Measurements from ENCODE around the gene RUNX1.

- TF ChIP-seq CTCF (IDR thresholded peaks at IDR 0.05) (no peak), ZFX (IDR thresholded peaks at IDR 0.05; ENCODE audit: borderline replicate concordance) (no peak)
These were observed 88.4 kb downstream of the RUNX1 start for GRCh38 chr21:34960687-34961086.

Measured in 22Rv1 (cell line).